PC-3 (cell line): Measurements from ENCODE around the gene MAD1L1.

Experiments used
- CTCF ChIP-seq: fragments of 300-600 bp; sonication (generic); conservative IDR thresholded peaks from 2 replicates; pipeline ENCODE4 v1.5.1; 2017; ENCODE audit warnings: antibody characterized with exemption, low read depth, mild to moderate bottlenecking, low read length
- EZH2phosphoT487 ChIP-seq: fragments of 300-600 bp; sonication (generic); IDR thresholded peaks from 2 replicates; pipeline ENCODE4 v1.6.1; 2018; ENCODE audit warnings: mild to moderate bottlenecking, antibody characterized with exemption, low read length, borderline replicate concordance

- TF ChIP-seq CTCF (no peak), EZH2phosphoT487 (no peak)
These were observed 30.9 kb downstream of the MAD1L1 start for GRCh38 chr7:2201686-2202360.
